ENCODE results near the gene FGFBP2.

DNA sequence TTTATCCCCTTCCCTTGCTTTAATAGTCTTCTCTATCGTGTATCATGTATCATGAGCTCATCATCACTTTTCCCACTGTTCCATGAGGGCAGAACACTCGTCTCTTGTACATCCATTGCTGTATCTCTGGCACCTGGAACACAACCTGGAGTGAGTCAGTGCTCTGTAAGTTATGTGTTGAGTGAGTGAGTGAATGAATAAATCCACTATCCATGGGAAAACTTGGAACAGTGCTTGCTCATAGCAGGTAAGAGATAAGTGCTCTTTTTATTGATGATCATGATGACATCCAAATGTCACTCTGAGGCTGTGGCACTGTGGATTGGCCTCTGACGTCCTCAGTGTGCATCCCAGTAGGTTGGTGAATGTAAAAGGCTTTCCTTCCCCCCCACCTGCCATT lies 28.7 kb downstream of the FGFBP2 start:
- TF ChIP-seq, protein P1, sequence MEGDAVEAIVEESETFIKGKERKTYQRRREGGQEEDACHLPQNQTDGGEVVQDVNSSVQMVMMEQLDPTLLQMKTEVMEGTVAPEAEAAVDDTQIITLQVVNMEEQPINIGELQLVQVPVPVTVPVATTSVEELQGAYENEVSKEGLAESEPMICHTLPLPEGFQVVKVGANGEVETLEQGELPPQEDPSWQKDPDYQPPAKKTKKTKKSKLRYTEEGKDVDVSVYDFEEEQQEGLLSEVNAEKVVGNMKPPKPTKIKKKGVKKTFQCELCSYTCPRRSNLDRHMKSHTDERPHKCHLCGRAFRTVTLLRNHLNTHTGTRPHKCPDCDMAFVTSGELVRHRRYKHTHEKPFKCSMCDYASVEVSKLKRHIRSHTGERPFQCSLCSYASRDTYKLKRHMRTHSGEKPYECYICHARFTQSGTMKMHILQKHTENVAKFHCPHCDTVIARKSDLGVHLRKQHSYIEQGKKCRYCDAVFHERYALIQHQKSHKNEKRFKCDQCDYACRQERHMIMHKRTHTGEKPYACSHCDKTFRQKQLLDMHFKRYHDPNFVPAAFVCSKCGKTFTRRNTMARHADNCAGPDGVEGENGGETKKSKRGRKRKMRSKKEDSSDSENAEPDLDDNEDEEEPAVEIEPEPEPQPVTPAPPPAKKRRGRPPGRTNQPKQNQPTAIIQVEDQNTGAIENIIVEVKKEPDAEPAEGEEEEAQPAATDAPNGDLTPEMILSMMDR (IDR thresholded peaks at IDR 0.05): no peak
- no peak for TF ChIP-seq POLR2A (IDR thresholded peaks at IDR 0.05)
